ENCODE results near the gene ANO2. TPM values are rescaled to one million over a fixed set of nuclear protein-coding genes. Genes with fewer than 3 reads are reported as not detected.

ANO2 gene
- total and polyA plus RNA-seq, 2 experiments from 2014 or later, result 0.21 TPM; not detected in 1

- H3K4me3 ChIP-seq, result no peak overlapping the region
- H3K9me3 ChIP-seq (ENCODE audit: low read depth), result no peaks in the 10 kb centered on the region
- no peaks in the 10 kb centered on the region for H3K36me3 ChIP-seq
- DNase-seq (ENCODE audit: low read depth in 1 of 2, low spot score in 1 of 2), result no peak
- no peaks in the 10 kb centered on the region for H3K4me1 ChIP-seq (ENCODE audit: low read depth)
- no peaks in the 10 kb centered on the region for H3K27me3 ChIP-seq
- TF ChIP-seq CTCF (IDR thresholded peaks at IDR 0.05; ENCODE audit: low read depth, low read length), result no peak
- H3K27ac ChIP-seq, result no peak overlapping the region
These were observed 28.5 kb upstream of the ANO2 start for GRCh38 chr12:5973461-5974115.

GRCh38 chr12:5972387-5972786, 27.3 kb upstream of the ANO2 start:
- TF ChIP-seq CTCF (IDR thresholded peaks at IDR 0.05; ENCODE audit: low read depth, low read length), result no peak

GRCh38 chr12:5971194-5971850, 26.3 kb upstream of the ANO2 start:
- Histone ChIP-seq H3K4me1 (ENCODE audit: low read depth) (no peaks in the 10 kb centered on the region), H3K36me3 (no peaks in the 10 kb centered on the region), H3K9me3 (ENCODE audit: low read depth) (no peaks in the 10 kb centered on the region), H3K4me3 (no peak overlapping the region), H3K27me3 (no peaks in the 10 kb centered on the region), H3K27ac (no peak overlapping the region)
- TF ChIP-seq CTCF (IDR thresholded peaks at IDR 0.05; ENCODE audit: low read depth, low read length), result no peak
- DNase-seq (ENCODE audit: low read depth in 1 of 2, low spot score in 1 of 2), result no peak

More at GRCh38 chr12:5972387-5972786, 27.3 kb upstream of the ANO2 start:
- H3K27ac ChIP-seq, result no peak overlapping the region
- no peaks in the 10 kb centered on the region for H3K27me3 ChIP-seq
- H3K36me3 ChIP-seq, result no peaks in the 10 kb centered on the region
- no peak for DNase-seq (ENCODE audit: low read depth in 1 of 2, low spot score in 1 of 2)
- no peak overlapping the region for H3K4me3 ChIP-seq
- no peaks in the 10 kb centered on the region for H3K4me1 ChIP-seq (ENCODE audit: low read depth)
- no peaks in the 10 kb centered on the region for H3K9me3 ChIP-seq (ENCODE audit: low read depth)

- Histone ChIP-seq H3K4me3 (no peak overlapping the region), H3K27ac (no peak overlapping the region), H3K9me3 (ENCODE audit: low read depth) (no peaks in the 10 kb centered on the region), H3K36me3 (no peaks in the 10 kb centered on the region), H3K4me1 (ENCODE audit: low read depth) (no peaks in the 10 kb centered on the region), H3K27me3 (no peaks in the 10 kb centered on the region)
- DNase-seq (ENCODE audit: low read depth in 1 of 2, low spot score in 1 of 2), result no peak
- no peak for TF ChIP-seq CTCF (IDR thresholded peaks at IDR 0.05; ENCODE audit: low read depth, low read length)
These were observed 25.1 kb upstream of the ANO2 start for GRCh38 chr12:5969974-5970690.

- no peaks in the 10 kb centered on the region for H3K36me3 ChIP-seq
- TF ChIP-seq CTCF (IDR thresholded peaks at IDR 0.05; ENCODE audit: low read depth, low read length), result no peak
- H3K9me3 ChIP-seq (ENCODE audit: low read depth), result no peaks in the 10 kb centered on the region
These were observed 24.3 kb upstream of the ANO2 start for GRCh38 chr12:5969156-5969973.

More at GRCh38 chr12:5969156-5969973, 24.3 kb upstream of the ANO2 start:
- no peak for DNase-seq (ENCODE audit: low read depth in 1 of 2, low spot score in 1 of 2)
- no peaks in the 10 kb centered on the region for H3K4me1 ChIP-seq (ENCODE audit: low read depth)
- no peak overlapping the region for H3K27ac ChIP-seq
- no peak overlapping the region for H3K4me3 ChIP-seq
- no peaks in the 10 kb centered on the region for H3K27me3 ChIP-seq

Data from cardiac muscle cell (in vitro differentiated cells and primary cell).